GM19324 (cell line): ENCODE measurements around the gene CILP2.

Source experiments
- ATAC-seq: cut with Tn5 transposase; IDR thresholded peaks from one replicate; pipeline ENCODE4 v1.9.1; 2021; ENCODE audit warnings: mild to moderate bottlenecking, moderate library complexity; ENCODE audit not compliant: unreplicated experiment, low FRiP score

The CILP2 gene

DNA sequence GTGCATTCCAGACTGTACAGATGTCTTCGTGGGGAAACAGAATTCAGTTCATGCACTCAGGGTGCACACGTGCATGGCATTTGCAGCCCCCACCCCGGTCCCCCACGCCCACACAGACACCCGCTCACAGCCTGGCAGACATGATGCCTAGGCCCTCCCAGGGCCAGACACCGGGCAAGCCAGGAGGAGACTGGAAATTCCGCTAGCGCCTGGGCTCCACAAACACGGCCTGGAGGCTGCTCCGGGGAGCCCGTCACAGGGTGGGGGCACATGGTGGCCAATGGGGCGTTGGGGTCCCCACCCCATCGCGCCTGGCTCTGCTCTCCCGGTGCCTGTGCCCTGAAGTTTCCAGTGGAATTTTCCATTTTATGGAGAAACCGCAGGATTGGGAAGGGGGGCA, 3.6 kb downstream of the CILP2 start:
- ATAC-seq, result no peak

DNA sequence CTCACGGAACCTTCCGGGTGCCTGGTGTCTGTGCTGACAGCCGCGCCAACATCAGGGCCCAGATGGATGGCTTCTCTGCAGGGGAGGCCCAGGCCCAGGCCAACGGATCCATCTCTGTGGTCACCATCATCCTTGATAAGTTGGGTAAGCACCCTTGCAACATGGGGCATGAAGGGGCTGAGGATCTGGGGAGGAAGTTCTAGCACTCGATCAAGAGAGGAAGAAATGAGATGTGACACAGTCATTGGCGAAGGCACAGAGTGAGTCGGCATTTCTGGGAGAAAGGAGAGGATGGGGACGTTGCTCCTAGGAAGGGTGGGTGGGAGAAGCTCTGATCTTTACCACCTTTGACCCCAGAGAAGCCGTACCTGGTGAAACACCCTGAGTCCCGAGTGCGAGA, 4.4 kb downstream of the CILP2 start:
- ATAC-seq, result no peak

DNA sequence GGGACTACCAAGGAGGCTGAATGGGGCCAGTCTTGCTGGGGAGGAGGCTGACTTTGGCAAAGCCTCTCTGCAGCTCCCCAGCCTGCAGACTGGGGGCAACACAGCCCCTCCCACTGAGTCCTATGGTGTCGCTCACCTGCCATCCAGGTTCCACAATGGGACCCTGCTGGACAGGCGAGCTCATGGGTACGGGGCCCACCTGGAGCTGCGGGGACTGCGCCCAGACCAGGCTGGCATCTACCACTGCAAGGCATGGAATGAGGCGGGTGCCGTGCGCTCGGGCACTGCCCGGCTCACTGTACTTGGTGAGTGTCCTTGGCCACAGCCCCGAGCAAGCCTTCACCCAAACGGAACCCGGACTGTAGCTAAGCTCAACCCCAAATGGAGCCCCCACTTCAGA, 5.0 kb downstream of the CILP2 start:
- ATAC-seq, result no peak

DNA sequence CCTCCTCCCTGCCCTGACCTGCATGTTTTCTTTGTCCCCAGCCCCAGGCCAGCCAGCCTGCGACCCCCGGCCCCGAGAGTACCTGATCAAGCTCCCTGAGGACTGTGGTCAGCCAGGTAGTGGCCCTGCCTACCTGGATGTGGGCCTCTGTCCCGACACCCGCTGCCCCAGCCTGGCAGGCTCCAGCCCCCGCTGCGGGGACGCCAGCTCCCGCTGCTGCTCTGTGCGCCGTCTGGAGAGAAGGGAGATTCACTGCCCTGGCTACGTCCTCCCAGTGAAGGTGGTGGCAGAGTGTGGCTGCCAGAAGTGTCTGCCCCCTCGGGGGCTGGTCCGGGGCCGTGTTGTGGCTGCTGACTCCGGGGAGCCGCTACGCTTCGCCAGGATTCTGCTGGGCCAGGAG, 5.6 kb downstream of the CILP2 start:
- no peak for ATAC-seq

DNA sequence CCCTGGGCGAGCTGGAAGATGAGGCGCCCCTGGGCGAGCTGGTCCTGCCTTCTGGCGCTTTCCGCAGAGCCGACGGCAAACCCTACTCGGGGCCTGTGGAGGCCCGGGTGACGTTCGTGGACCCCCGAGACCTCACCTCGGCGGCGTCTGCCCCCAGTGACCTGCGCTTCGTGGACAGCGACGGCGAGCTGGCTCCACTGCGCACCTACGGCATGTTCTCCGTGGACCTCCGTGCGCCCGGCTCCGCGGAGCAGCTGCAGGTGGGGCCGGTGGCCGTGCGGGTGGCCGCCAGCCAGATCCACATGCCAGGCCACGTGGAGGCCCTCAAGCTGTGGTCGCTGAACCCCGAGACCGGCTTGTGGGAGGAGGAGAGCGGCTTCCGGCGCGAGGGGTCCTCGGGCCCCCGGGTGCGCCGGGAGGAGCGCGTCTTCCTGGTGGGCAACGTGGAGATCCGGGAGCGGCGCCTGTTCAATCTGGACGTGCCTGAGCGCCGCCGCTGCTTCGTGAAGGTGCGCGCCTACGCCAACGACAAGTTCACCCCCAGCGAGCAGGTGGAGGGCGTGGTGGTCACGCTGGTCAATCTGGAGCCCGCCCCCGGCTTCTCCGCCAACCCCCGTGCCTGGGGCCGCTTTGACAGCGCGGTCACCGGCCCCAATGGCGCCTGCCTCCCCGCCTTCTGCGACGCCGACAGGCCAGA, 6.3 kb downstream of the CILP2 start:
- no peak for ATAC-seq

DNA sequence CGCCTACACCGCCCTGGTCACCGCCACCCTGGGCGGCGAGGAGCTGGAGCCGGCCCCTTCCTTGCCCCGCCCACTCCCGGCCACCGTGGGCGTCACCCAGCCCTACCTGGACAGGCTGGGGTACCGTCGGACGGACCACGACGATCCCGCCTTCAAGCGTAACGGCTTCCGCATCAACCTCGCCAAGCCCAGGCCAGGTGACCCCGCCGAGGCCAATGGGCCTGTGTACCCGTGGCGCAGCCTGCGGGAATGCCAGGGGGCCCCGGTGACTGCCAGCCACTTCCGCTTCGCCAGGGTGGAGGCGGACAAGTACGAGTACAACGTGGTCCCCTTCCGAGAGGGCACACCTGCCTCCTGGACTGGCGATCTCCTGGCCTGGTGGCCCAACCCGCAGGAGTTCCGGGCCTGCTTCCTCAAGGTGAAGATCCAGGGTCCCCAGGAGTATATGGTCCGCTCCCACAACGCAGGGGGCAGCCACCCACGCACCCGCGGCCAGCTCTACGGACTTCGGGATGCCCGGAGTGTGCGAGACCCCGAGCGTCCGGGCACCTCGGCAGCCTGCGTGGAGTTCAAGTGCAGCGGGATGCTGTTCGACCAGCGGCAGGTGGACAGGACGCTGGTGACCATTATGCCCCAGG, 7.0 kb downstream of the CILP2 start:
- ATAC-seq, result no peak

DNA sequence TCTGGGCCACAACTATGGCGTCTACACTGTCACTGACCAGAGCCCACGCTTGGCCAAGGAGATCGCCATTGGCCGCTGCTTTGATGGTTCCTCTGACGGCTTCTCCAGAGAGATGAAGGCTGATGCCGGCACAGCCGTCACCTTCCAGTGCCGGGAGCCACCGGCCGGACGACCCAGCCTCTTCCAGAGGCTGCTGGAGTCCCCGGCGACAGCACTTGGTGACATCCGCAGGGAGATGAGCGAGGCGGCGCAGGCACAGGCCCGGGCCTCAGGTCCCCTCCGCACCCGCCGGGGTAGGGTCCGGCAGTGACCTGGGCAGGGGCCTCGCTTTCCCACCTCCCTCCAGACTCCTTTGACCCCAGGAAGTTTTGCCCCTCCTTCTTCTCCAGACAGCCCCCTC, 7.6 kb downstream of the CILP2 start:
- no peak for ATAC-seq

DNA sequence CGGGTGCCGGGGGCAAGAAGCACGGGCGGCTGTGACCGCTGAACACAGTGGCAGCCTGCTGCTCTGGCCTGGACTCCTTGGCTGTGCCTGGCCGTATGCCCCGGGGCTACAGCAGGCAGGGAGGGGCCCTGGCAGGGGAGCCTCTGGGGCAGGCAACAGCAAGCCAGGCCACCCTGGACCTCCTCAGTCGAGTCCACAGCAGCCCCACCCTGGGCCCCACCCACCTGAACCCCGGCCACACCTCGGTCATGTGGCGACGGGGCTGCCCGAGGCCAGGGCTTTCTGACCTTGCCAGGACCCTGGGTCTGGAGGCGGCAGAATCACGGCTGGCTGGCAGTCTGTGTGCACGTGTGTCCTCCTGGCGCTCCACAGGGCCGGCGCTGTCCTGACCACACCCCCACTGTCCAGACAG, 8.7 kb downstream of the CILP2 start:
- no peak for ATAC-seq

DNA sequence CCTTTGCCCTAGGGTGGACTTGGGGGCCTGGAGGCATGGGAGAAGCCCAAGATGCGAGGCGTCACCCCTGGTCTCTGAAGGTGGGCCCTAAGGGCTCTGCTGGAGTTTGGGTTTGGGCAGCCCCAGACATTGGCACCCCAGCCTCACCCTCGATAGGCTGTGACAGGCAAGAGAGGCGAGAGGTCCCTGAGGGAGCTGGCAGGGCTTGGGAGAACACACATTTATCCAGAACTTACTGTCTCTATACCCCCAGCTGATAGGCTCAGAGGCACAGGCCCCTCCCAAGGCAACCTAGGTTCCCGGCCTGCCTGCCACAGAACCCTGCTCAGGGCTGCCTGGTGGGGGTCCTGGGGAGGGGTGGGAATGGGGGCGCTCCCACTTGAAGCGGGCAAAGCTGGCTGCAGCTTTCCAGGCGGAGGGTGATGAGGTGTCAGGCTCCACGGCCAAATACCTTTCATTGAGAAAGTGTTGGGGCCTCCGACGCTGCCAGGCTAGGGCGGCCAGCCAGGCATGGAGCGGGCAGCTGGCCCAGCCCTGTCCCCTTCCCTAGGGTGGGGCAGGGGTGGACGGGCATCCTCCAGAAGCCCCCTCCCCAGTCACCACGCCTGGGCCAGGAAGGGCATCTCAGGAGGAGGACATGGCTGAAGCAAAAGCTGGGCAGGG, 9.7 kb downstream of the CILP2 start:
- no peak for ATAC-seq

DNA sequence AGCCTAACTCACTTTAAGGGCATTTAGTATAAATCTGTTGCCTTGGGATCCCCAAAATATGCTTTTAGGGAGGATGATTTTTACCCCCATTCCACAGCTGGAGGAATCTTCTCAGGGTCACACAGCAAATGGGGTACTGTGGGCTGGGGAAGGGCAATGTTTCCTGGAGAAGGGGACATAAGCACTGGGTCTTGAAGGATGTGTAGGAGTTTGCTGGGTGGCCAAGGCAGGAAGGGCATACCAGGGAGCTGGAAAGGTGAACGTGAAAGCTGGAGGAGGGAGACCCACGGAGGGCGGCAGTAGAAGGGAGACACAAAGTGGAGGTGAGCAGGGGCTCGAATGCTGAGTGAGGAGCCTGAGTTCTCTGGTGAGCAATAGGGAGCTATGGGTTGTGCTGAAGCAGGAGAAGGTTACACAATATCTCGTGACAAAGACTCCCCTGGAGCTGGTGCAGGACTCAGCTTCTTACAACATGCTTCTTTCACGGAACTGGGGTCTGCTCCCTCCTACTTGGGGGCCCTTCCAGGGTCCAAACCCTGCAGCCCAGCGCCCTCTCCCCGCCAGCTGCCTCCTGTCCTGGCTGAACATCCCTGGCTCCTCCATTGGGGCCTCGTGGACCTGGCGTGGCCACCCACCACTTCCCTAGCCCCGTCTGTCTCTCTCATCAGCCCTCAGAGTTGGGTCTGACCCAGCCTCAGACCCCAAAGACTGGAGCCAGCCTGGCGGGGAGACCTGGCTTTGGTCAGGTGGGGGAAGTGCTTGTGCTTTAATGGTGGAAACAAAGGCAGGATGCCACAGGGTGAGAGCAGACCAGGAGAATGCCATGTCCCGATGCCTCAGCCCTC, 11.1 kb downstream of the CILP2 start:
- no peak for ATAC-seq

DNA sequence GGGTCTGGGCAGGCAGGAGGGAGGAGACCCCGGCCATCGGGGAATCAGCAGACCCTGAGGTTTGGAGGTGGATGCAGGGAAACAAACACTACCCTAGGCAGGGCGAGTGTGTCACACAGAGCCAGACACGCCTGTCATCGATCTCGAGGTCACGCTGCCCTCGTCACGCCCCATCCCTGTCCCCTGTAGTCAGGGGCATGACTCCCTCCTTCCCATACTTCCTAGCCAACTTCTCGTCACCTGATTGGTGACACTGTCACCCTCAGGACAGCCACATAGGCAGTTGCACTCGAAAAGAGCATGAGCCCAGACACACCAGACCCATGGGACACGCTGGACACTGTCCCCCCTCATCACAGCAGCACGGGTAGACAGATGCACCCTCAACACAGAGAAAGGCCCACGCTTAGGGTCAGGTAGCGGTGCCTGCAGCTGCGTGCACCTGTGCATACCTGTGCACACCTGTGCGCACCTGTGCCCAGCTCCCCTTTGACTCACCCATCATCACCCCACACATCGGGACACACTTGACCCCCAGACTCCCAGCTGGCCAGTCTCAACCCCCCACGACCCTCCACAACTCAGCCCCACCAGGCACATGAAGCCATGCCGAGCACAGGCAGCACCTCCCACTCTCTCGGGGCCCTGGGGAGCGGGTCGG, 11.9 kb downstream of the CILP2 start:
- no peak for ATAC-seq

DNA sequence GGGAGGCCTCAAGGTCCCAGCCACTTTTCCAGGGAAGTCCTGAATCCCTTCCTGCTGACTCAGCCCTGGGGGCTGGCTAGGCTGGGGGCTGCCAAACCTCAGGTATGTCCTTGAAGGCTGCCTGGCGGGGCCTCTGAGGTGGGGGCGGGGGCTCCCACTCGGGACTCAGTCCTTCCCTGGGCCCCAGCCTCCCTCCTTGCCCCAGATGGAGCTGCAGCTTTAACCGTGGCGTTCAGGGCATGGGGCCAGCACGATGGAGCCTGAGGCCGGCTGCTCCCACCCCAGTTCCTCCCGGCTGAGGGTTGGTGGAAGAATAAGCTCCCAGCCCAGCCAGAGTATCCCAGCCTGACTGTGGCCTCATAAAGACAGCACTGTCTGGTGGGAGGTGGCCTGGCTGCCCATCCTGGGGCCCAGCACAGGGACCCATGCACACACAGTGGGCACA, 12.4 kb downstream of the CILP2 start:
- ATAC-seq, result no peak

DNA sequence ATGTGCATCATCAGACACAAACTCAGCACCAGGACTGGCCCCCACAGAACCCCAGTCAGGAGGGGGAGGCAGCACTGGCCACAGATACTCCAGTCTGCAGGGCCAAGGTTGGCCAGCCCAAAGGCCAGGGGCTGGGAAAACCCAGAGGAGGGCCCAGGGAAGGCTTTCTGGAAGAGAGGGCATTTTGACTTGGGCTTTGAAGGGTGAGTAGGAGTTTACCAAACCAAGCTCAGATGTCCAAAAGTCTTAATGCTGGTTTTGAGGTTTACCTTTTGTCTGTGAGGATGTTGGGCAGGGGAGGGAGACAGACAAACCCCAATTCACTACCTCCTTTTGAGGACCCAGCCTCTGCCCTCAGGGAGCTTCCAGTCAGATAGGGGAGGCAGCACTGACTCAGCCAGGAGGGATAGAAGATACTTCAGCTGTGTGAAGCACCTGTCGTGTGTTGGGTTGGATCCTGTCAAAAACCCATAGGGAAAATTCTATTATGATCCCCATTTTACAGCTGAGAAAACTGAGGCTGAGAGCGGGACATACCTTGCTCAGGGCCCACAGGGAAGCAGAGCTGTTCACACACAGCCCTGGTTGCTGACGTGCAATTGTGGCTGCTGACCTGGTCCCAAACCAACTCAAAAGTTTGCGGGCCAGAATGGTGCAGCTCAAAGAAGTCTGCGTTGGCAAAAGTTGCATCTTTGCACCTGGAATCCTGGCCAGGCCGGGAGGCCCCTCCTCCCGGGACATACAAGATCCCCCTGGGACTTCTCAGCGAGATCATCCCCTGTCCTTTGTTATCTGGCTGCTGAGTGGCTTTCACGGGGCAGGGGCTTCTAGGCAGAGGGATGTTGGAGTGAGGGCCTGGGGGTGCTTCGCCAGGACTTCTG, 13.1 kb downstream of the CILP2 start:
- ATAC-seq, result no peak

DNA sequence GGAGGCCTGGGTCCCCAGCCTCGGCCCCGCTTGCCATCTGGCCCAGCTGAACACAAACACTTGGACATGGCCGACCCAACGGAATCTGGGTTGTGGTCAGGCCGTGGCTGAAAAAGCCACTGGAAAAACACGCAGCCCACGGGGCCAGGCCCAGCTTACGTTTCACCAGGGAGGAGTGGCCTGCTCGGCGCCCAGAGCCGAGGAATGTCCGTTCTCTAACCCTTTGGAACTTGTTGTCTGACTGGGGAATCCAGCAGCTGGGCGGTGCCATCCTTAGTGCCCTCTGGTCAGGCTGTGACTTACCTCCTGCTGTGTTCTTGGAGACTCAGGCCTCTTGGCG, 13.8 kb downstream of the CILP2 start:
- no peak for ATAC-seq

DNA sequence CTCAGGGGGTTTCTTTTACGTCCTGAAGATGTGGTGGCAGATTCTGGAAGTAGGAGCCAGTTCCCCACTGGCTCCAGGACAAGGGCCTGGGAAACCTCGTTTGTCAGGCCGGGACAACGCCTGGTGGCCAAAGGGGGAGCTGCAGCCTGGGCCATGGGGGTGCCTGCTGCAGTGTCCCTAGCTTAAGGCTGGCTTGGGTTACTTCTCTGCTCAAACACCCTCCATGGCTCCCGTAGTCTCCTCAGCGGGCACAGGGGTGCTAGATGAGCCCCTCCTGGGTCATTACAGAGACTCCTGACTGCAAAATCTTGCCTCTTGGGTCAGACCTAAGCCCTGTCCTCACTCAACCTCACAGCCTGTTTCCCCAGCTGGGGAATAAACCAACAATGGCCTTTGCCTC, 14.7 kb downstream of the CILP2 start:
- ATAC-seq, result no peak

DNA sequence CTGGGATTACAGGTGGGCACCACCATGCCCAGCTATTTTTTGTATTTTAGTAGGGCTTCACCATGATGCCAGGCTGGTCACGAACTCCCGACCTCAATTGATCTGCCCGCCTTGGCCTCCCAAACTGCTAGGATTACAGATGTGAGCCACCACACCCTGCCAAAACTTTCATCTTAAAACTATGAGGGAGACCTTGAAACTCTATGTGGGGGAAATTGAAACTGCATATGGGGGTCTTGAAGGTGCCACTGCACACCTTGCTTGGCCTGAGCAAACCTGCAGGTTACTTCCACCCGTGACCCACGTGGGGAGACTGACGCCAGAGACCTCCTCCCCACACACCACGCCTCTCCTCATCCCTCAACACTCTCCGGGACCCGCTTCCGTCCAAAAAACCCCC, 15.6 kb downstream of the CILP2 start:
- no peak for ATAC-seq

DNA sequence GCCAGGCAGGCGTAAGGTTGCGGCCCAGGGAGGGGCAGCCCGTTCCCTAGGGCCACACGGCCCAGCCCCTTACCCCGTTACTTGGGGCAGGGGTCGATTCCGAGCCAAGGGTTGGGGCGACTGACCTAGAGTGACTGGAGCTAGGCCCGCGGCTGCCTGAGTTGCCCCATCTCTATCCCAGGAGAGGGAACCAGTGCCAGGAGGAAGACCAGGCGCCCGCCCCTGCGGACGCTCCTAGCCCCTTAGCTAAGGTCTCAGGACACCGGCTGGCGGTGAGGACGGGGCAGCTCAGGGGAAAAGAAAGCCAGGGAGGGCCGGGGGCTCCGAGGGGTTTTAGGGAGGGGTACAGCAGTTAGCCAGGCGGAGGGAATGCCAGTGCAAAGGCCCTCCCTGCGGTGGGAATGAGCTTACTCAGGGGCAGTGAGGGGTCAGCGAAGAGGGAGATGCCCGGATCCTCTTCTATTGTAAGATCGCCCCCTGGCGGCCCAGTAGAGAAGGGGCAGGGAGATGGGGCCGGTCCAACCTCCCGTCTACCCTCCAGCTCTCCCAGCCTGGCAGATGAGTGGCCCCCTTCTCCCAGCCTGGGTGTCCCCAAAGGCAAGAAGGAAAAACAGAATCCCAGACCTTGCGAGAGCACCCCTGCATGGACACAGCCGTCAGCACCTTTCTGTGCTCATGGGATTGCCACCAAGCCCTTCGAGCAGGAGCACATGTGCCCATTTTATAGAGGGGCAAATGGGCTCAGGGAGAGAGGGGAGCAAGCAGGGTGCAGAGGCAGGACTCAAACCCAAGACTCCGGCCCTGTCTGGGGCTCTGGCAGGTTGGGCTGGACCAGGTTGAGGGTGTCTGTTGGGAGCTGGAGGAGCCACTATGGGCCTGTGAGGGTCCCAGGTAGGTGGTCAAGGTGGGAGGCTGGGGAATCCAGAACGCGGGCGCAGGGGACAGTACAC, 16.3 kb downstream of the CILP2 start:
- ATAC-seq, result no peak

DNA sequence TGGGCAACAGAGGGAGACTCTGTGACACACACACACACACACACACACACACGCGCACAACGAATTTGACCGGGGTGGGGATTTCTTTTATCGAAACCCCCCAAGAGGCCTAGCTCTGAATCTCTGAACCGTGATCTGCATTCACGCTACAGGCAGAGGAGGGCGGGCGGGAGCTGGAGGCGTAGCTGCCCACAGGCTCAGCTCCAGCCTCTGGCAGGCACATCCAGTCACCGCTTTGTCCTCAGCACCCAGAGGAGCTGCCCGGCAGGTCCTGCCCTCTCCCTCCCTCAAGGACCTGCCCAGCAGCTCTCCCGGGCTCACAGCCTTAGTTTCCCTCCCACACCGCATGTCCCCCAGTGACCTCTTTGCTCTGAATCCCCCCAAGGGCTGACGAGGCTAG, 20.0 kb downstream of the CILP2 start:
- no peak for ATAC-seq

DNA sequence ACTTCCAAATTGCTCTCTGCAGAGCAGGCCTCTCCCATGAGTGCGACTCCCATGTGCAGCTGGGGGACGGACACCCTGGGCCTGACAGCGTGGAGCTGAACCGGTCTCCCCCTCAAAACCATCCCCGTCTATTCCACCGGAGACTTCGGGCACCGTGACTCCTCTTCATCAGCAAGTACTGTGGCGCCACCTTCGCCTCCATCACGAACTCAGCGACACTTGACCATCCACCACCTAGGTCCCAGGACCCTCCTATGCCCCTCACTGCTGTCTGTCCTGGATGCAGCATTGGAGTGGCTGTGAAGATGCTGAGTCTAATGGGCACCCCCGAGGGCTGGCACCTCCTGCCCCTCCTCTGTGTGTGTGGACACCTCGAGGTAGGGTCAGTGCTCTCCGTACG, 20.6 kb downstream of the CILP2 start:
- ATAC-seq, result no peak
